ENCODE data around the gene C12orf57. TPM values are rescaled to one million over a fixed set of nuclear protein-coding genes. Genes with fewer than 3 reads are reported as not detected.

C12orf57 gene
- total RNA-seq, 2 donors from 2014 or later = 114 to 206 TPM

GRCh38 chr12:6921996-6922946 is 21.6 kb upstream of the C12orf57 start:
- H3K36me3 ChIP-seq = no peaks in the 10 kb centered on the region
- H3K4me3 ChIP-seq = no peak overlapping the region
- H3K27ac ChIP-seq = no peak overlapping the region
- peaks cover 10% of the 10 kb centered on the region for H3K4me1 ChIP-seq
- no peaks in the 10 kb centered on the region for H3K9me3 ChIP-seq
- intact Hi-C loops (cut with DNase I) = loop anchor here (5.0 kb wide), 1 partner anchor 170 kb away; the partner anchor contains the start of gene C1R
- H3K9ac ChIP-seq (ENCODE audit: low read depth in 2 of 2, low read length in 2 of 2) = peak overlapping the region; percentile 4 to 12
- no peak for TF ChIP-seq CTCF (IDR thresholded peaks at IDR 0.05)
- no peak for DNase-seq
- no peaks in the 10 kb centered on the region for H3K27me3 ChIP-seq

GRCh38 chr12:6923003-6923732 is 20.7 kb upstream of the C12orf57 start:
- H3K27ac ChIP-seq = no peak overlapping the region
- no peak for DNase-seq
- peaks cover 10% of the 10 kb centered on the region for H3K4me1 ChIP-seq
- intact Hi-C loops (cut with DNase I) = loop anchor here (5.0 kb wide), 1 partner anchor 169 kb away; the partner anchor contains the start of gene C1R
- no peaks in the 10 kb centered on the region for H3K27me3 ChIP-seq
- TF ChIP-seq CTCF (IDR thresholded peaks at IDR 0.05) = no peak
- H3K9me3 ChIP-seq = no peaks in the 10 kb centered on the region
- peak overlapping the region in 1 of 2 donors; percentile 12 for H3K9ac ChIP-seq (ENCODE audit: low read depth in 2 of 2, low read length in 2 of 2)
- H3K36me3 ChIP-seq = no peaks in the 10 kb centered on the region
- no peak overlapping the region for H3K4me3 ChIP-seq

- Histone ChIP-seq H3K9me3 (no peaks in the 10 kb centered on the region), H3K27ac (peak overlapping the region; percentile 90), H3K9ac (ENCODE audit: low read depth in 2 of 2, low read length in 2 of 2) (peak overlapping the region in 1 of 2 donors; percentile 92), H3K4me1 (peaks cover 10% of the 10 kb centered on the region), H3K36me3 (no peaks in the 10 kb centered on the region), H3K4me3 (no peak overlapping the region), H3K27me3 (no peaks in the 10 kb centered on the region)
- no peak for TF ChIP-seq CTCF (IDR thresholded peaks at IDR 0.05)
- no peak for DNase-seq
- intact Hi-C loops (cut with DNase I) = loop anchor here (5.0 kb wide), 1 partner anchor 168 kb away; the partner anchor contains the start of gene C1R
These were observed 20.0 kb upstream of the C12orf57 start for GRCh38 chr12:6923851-6924250.

DNA sequence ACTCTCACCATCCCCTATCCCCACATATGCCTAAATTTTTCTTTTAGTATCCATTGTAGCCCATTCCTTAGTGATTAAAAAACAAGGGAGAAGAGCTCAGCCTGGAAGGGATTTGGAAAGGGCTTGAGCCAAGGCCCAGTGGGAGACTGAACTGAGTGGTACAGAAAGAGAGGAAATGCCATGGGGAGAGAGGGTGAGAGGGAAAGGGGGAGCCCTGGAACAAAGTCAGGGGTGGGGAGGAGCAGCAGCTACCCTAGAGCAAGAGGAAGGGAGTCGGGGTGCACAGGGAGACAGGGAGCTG is 18.6 kb upstream of the C12orf57 start:
- intact Hi-C loops (cut with DNase I) = no loop called here
- Histone ChIP-seq H3K36me3 (no peaks in the 10 kb centered on the region), H3K9ac (ENCODE audit: low read depth in 2 of 2, low read length in 2 of 2) (peak overlapping the region; percentile 54 to 92), H3K4me3 (no peak overlapping the region), H3K4me1 (peaks cover 10% of the 10 kb centered on the region), H3K9me3 (no peaks in the 10 kb centered on the region), H3K27ac (peak overlapping the region; percentile 90), H3K27me3 (no peaks in the 10 kb centered on the region)
- no peak for TF ChIP-seq CTCF (IDR thresholded peaks at IDR 0.05)
- DNase-seq = no peak

- H3K4me1 ChIP-seq = peaks cover 10% of the 10 kb centered on the region
- DNase-seq = peak; percentile 81
- intact Hi-C loops (cut with DNase I) = no loop called here
- no peaks in the 10 kb centered on the region for H3K27me3 ChIP-seq
- no peak for TF ChIP-seq CTCF (IDR thresholded peaks at IDR 0.05)
- H3K9me3 ChIP-seq = no peaks in the 10 kb centered on the region
- peak overlapping the region; percentile 72 to 92 for H3K9ac ChIP-seq (ENCODE audit: low read depth in 2 of 2, low read length in 2 of 2)
- no peak overlapping the region for H3K4me3 ChIP-seq
- H3K36me3 ChIP-seq = no peaks in the 10 kb centered on the region
- peak overlapping the region; percentile 90 for H3K27ac ChIP-seq
These were observed 18.1 kb upstream of the C12orf57 start for GRCh38 chr12:6925540-6926279.

Measured in colonic mucosa (tissue), 4 donors.